GM21528 (cell line): ENCODE results near the gene OSR1.
A peak's percentile ranks its signal among the peaks of the same experiment; 100 is the strongest.

Source experiments
- ATAC-seq: cut with Tn5 transposase; IDR thresholded peaks from one replicate; pipeline ENCODE4 v1.9.1; 2021; ENCODE audit warnings: mild to moderate bottlenecking, moderate library complexity; ENCODE audit not compliant: unreplicated experiment, low FRiP score

Gene OSR1

GRCh38 chr2:19359456-19359855 is 1.0 kb upstream of the OSR1 start:
- no peak for ATAC-seq

GRCh38 chr2:19359021-19359357 is 566 bp upstream of the OSR1 start:
- no peak for ATAC-seq

GRCh38 chr2:19357402-19358241 is 801 bp downstream of the OSR1 start:
- no peak for ATAC-seq

- no peak for ATAC-seq
These were observed 1.6 kb downstream of the OSR1 start for GRCh38 chr2:19356545-19357401.

- ATAC-seq = no peak
These were observed 2.4 kb downstream of the OSR1 start for GRCh38 chr2:19355931-19356544.

GRCh38 chr2:19355416-19355821 is 3.0 kb downstream of the OSR1 start:
- no peak for ATAC-seq

- ATAC-seq = no peak
These were observed 3.4 kb downstream of the OSR1 start for GRCh38 chr2:19355014-19355405.

GRCh38 chr2:19353721-19354050 is 4.7 kb downstream of the OSR1 start:
- ATAC-seq = no peak

GRCh38 chr2:19352946-19353720 is 5.3 kb downstream of the OSR1 start:
- ATAC-seq = no peak

- no peak for ATAC-seq
These were observed 6.3 kb downstream of the OSR1 start for GRCh38 chr2:19351899-19352697.

- ATAC-seq = no peak
These were observed 6.9 kb downstream of the OSR1 start for GRCh38 chr2:19351499-19351898.

- no peak for ATAC-seq
These were observed 7.6 kb downstream of the OSR1 start for GRCh38 chr2:19350678-19351401.

- ATAC-seq = no peak
These were observed 8.3 kb downstream of the OSR1 start for GRCh38 chr2:19349911-19350677.

- ATAC-seq = no peak
These were observed 9.7 kb downstream of the OSR1 start for GRCh38 chr2:19348692-19349091.

GRCh38 chr2:19347619-19348562 is 10.5 kb downstream of the OSR1 start:
- ATAC-seq = peak; percentile 96

GRCh38 chr2:19346983-19347618 is 11.3 kb downstream of the OSR1 start:
- peak; percentile 4 for ATAC-seq

- no peak for ATAC-seq
These were observed 20.7 kb downstream of the OSR1 start for GRCh38 chr2:19337742-19338141.
